Ovary (tissue), 9 donors: ENCODE results near the gene SLC25A18. TPM values are rescaled to one million over a fixed set of nuclear protein-coding genes. Genes with fewer than 3 reads are reported as not detected.

ENCODE experiments used
- DNase-seq, 5 donors: peaks; one replicate each; pipeline ENCODE4 v3.0.0-alpha.2; 2019 to 2020
- H3K27ac ChIP-seq, 2 donors: fragments of 200-600 bp; one replicate each; pipeline versions ENCODE4 v1.5.1 to v1.8.0; 2019 to 2022
- H3K27me3 ChIP-seq: fragments of 200-600 bp; one replicate; pipeline ENCODE4 v1.8.0; 2022
- H3K36me3 ChIP-seq: fragments of 200-600 bp; sonication (generic); one replicate; pipeline ENCODE4 v1.5.1; 2019
- H3K4me1 ChIP-seq: one replicate; pipeline ENCODE4 v1.8.1; 2013; ENCODE audit warnings: mild to moderate bottlenecking, moderate library complexity; ENCODE audit not compliant: insufficient read depth
- H3K4me3 ChIP-seq: fragments of 200-600 bp; sonication (generic); one replicate; pipeline ENCODE4 v1.5.1; 2017
- H3K9me3 ChIP-seq, 2 donors: fragments of 200-600 bp in 1 of 2; sonication (generic) in 1 of 2; one replicate each; pipeline versions ENCODE4 v1.5.1 to v1.8.1; 2013 to 2019; ENCODE audit warnings: mild to moderate bottlenecking in 1 of 2, moderate library complexity in 1 of 2
- EP300 ChIP-seq: sonication (generic); formaldehyde crosslinking; IDR thresholded peaks from one replicate; pipeline ENCODE4 v1.6.1; 2017; ENCODE audit warnings: antibody characterized with exemption
- POLR2A ChIP-seq: fragments of 450-650 bp; IDR thresholded peaks from one replicate; pipeline ENCODE4 v1.6.1; 2017; ENCODE audit warnings: antibody characterized with exemption, mild to moderate bottlenecking, moderate library complexity
- WGBS, 3 donors: extraction: QIAGEN DNeasy Blood & Tissue Kit in 1 of 3; methylation state at CpG; one replicate each; pipeline versions ENCODE4 v1.1.5 to v1.1.7; 2013 to 2017; 5-methylcytosine and 5-hydroxymethylcytosine counted together
- intact Hi-C, 4 donors: fragments of 100-400 bp; cut with DNase I; formaldehyde crosslinking; loops; one replicate each; pipeline versions ENCODE4 v1.11.0 to v1.15.1; 2022 to 2023
- polyA plus RNA-seq, 2 donors: library from polyadenylated mRNA; stranded (reverse); fragments of 200-250 nt in 1 of 2; fragments of 350-450 nt in 1 of 2; fragmentation: Illumina TruSeq in 1 of 2; extraction: RNeasy Lipid Tissue Mini Kit (QIAGEN cat#74804) in 1 of 2; gene quantifications; one replicate each; pipeline ENCODE4 v1.2.3, GENCODE V29; 2013 to 2014
- total RNA-seq, 7 donors: library from RNA; depleted of rRNA in 2 of 7; stranded (reverse); fragments of >200 nt in 2 of 7; fragmentation: NEBNext Ultra II Directional in 3 of 7; extraction: Animal tissue kit (Norgen Biotek cat#: 25700) in 3 of 7; gene quantifications; one replicate each; pipeline versions ENCODE4 v1.1.0 to v1.2.4, GENCODE V29; 2016 to 2023
- TF ChIP-seq, protein P1 (sequence below), 3 donors: fragments of 450-650 bp in 2 of 3; fragments of 200-600 bp in 1 of 3; IDR thresholded peaks; one replicate each; pipeline versions ENCODE4 v1.5.1 to v1.8.0; 2016 to 2022; ENCODE audit warnings: antibody characterized with exemption in 3 of 3, mild to moderate bottlenecking in 1 of 3
- donor health status: DM: no; HTN: no; CAD: no; lungs with moderate emphysema.
- donor health status: DM: no; HTN: no; CAD: no.
- donor health status: Bipolar disorder and iron deficiency.
- donor health status: DM: yes; HTN: yes; CAD: no.
- donor health status: DM: no; HTN: no; CAD: no.
- donor health status: DM: yes; HTN: yes; CAD: no.

Gene SLC25A18
- total and polyA plus RNA-seq, 9 donors: 0.41 to 2.8 (median 1.3) TPM

DNA sequence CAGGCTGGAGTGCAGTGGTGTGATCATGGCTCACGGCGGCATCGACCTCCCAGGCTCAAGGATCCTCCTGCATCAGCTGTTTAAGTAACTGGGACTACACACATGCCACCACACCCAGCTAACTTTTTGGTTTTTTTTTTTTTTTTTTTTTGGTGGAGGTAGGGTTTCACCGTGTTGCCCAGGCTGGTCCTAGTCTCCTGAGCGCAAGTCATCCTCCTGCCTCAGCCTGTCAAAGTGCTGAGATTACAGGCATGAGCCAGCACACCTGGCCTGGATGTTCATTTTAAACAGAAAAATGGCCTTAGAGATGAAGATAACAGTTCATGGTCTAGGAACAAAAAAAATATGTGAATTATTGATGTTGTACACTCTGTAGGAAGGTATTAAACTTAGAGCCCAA, 13.6 kb upstream of the SLC25A18 start:
- intact Hi-C loops: loop anchor here in 1 of 4 donors (10.0 kb wide), 1 partner anchor 225 kb away; the partner anchor contains the start of gene BID
- Histone ChIP-seq H3K27ac (no peak overlapping the region), H3K27me3 (no peaks in the 10 kb centered on the region), H3K9me3 (no peaks in the 10 kb centered on the region), H3K36me3 (no peaks in the 10 kb centered on the region), H3K4me3 (no peak overlapping the region), H3K4me1 (no peaks in the 10 kb centered on the region)
- 67 to 72% (median 71%) methylated on average over 5 of the region's 5 CpGs for WGBS, 3 donors
- no peak for TF ChIP-seq POLR2A
- TF ChIP-seq, protein P1, sequence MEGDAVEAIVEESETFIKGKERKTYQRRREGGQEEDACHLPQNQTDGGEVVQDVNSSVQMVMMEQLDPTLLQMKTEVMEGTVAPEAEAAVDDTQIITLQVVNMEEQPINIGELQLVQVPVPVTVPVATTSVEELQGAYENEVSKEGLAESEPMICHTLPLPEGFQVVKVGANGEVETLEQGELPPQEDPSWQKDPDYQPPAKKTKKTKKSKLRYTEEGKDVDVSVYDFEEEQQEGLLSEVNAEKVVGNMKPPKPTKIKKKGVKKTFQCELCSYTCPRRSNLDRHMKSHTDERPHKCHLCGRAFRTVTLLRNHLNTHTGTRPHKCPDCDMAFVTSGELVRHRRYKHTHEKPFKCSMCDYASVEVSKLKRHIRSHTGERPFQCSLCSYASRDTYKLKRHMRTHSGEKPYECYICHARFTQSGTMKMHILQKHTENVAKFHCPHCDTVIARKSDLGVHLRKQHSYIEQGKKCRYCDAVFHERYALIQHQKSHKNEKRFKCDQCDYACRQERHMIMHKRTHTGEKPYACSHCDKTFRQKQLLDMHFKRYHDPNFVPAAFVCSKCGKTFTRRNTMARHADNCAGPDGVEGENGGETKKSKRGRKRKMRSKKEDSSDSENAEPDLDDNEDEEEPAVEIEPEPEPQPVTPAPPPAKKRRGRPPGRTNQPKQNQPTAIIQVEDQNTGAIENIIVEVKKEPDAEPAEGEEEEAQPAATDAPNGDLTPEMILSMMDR (IDR thresholded peaks at IDR 0.05): no peak
- no peak for TF ChIP-seq EP300
- no peak for DNase-seq

DNA sequence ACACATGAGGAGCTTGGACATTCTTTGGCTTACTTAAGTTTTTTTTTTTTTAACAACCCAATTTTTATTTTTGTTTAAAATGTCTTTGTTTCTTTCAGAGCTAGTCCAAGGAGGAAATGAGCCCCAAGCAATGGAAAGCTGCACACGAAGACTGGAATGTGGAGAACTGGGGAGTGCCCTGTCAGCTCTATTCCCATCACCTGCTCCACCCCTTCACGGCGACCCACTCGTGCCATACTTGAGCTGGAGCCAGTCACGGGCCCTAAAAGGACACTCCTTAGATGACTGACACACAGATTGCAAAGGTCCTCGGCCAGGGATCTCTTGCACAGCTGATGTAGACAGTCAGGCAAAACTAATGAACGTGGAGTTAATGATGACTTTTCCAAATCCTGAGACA, 10.6 kb upstream of the SLC25A18 start:
- no peaks in the 10 kb centered on the region for H3K36me3 ChIP-seq
- DNase-seq: no peak
- TF ChIP-seq, protein P1 (IDR thresholded peaks at IDR 0.05): no peak
- TF ChIP-seq EP300 (no peak), POLR2A (no peak)
- H3K27ac ChIP-seq: no peak overlapping the region
- H3K4me1 ChIP-seq: no peaks in the 10 kb centered on the region
- no peak overlapping the region for H3K4me3 ChIP-seq
- intact Hi-C loops: loop anchor here in 1 of 4 donors (10.0 kb wide), 1 partner anchor 222 kb away; the partner anchor contains the start of gene BID
- 64 to 76% (median 64%) methylated on average over 7 of the region's 7 CpGs for WGBS, 3 donors
- no peaks in the 10 kb centered on the region for H3K27me3 ChIP-seq
- H3K9me3 ChIP-seq: no peaks in the 10 kb centered on the region

- no peaks in the 10 kb centered on the region for H3K4me1 ChIP-seq
- H3K27ac ChIP-seq: no peak overlapping the region
- no peaks in the 10 kb centered on the region for H3K36me3 ChIP-seq
- no peak for DNase-seq
- no peak overlapping the region for H3K4me3 ChIP-seq
- no peaks in the 10 kb centered on the region for H3K9me3 ChIP-seq
- WGBS, 3 donors: 83% methylated on average over 4 of the region's 4 CpGs
- intact Hi-C loops: loop anchor here in 1 of 4 donors (10.0 kb wide), 1 partner anchor 220 kb away; the partner anchor contains the start of gene BID
- no peaks in the 10 kb centered on the region for H3K27me3 ChIP-seq
- TF ChIP-seq POLR2A (no peak), EP300 (no peak)
- TF ChIP-seq, protein P1 (IDR thresholded peaks at IDR 0.05): no peak
These were observed 8.5 kb upstream of the SLC25A18 start for GRCh38 chr22:17554814-17555213.

DNA sequence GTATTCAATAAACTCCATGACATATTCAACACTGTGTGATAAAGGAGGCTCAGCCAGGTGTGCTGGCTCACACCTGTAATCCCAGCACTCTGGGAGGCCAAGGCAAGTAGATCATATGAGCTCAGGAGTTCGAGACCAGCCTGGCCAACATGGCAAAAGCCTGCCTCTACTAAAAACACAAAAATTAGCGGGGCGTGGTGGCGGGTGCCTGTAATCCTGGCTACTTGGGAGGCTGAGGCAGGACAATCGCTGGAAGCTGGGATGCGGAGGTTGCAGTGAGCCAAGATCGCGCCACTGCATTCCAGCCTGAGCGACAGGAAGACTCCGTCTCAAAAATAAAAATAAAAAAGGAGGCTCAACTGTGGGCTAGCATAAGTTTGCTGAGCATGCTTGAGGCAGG, 4.1 kb upstream of the SLC25A18 start:
- Histone ChIP-seq H3K36me3 (no peaks in the 10 kb centered on the region), H3K4me1 (peaks cover 11% of the 10 kb centered on the region), H3K27ac (no peak overlapping the region), H3K4me3 (no peak overlapping the region), H3K27me3 (no peaks in the 10 kb centered on the region), H3K9me3 (no peaks in the 10 kb centered on the region)
- TF ChIP-seq, protein P1 (IDR thresholded peaks at IDR 0.05): no peak
- TF ChIP-seq EP300 (no peak), POLR2A (no peak)
- DNase-seq: no peak
- WGBS, 3 donors: 82 to 90% (median 88%) methylated on average over 10 of the region's 10 CpGs
- intact Hi-C loops: loop anchor here in 1 of 4 donors (10.0 kb wide), 1 partner anchor 216 kb away; the partner anchor contains the start of gene BID
